Mesenteric fat pad (tissue), 1 donor: Measurements from ENCODE around the gene CORO2A. TPM values are rescaled to one million over a fixed set of nuclear protein-coding genes. Genes with fewer than 3 reads are reported as not detected.
"Not testable (repeated sequence)": the region's sequence is repeated elsewhere in the genome, so short reads cannot be mapped to it uniquely, and the experiment has no call there.

Experiments
- DNase-seq: peaks from one replicate; pipeline ENCODE4 v3.0.0-alpha.2; 2020; ENCODE audit warnings: low spot score
- total RNA-seq: library from RNA; stranded (reverse); fragmentation: NEBNext Ultra II Directional; extraction: Animal tissue kit (Norgen Biotek cat#: 25700); gene quantifications from one replicate; pipeline ENCODE4 v1.2.1, GENCODE V29; 2021
- donor health status: DM: yes; HTN: yes; CAD: no.

CORO2A gene
- total RNA-seq, 1 donor from 2014 or later: 2.5 TPM

DNA sequence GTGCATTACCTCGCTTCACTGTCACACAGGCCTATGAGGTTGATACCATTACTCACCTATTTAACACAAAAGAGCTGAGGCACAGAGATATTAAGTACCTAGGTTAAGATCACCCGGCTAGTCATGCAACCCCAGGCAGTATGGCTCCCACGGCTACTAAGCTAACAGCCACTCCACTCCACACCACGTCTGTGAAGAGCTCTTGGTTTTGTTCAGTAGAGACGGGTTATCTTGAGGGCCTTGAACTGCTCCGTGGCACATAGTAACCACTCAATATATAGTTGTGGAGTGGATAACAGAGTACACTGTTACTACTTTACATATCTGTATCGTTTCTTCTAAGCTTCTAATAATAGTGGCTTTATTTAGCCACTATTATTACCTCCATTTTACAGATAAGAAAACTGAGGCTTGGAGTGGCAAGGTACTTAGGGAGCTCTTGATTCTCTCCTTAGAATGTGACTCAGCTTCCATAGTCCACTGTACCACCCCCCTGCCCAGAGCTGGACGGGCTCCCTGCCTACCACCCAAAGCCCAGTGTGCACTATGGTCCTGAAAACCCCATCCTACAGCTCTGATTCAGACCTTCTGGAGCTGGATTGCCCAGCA, 1.0 kb upstream of the CORO2A start:
- no peak for DNase-seq

DNA sequence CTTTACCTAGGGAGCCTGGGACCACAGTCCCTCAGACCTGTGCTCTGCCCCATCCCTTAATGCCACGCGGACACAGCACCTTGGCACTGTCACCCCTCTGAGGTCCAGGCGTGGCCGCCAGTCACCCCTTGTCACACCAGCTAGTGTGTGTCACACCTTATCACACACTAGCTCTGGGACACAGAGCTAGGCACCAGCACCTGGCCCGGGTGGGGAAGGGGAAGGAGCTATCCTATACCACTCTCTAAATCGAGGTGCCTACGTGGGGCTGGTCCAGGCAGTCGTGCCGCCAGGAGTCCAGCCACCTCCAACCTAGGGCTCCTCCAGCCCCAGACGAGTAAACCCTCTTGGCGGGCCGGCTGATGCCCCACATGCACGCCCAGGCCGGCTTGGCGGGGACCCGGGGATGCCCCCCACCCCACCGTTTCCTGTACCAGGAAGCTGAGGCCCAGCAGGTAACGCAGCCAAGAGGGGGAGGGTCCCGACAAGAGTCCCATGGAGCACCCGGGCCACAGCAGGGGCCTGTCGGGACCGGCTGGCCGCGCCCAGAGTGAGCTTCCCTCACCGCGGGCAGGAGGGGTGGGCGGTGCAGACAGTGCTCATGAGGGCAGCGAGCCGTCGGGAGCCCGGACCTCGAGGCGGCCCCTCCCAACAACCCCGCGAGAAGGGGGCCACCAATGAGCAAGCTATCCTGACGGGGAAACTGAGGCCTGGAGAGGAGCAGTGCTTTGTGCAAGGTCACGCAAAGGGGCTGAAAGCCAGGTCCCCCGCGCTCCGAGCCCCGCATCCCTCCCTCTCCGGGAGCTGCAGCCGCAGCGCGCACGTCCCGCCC, 550 bp downstream of the CORO2A start:
- no peak for DNase-seq

DNA sequence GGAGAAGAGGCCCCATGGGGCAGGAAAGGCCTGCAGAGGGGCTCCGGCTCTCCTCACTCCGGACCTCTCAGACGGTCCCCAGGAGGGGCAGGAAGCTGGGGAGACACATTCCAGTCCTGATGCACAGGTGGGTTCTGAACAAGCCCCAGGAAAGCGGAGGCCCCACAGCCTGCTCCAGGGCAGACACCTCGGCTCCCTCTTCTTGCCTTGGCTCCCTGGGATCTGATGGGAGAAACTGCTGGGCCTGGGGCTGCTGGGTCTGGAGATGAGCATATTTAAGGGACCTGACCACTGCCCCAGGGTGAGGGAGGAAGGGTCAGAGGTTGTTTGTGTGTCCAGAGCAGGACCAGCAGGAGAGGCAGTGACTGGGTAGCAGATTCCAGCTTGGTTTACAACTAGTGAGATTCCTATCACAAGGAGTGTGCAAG, 1.2 kb downstream of the CORO2A start:
- DNase-seq: no peak

DNA sequence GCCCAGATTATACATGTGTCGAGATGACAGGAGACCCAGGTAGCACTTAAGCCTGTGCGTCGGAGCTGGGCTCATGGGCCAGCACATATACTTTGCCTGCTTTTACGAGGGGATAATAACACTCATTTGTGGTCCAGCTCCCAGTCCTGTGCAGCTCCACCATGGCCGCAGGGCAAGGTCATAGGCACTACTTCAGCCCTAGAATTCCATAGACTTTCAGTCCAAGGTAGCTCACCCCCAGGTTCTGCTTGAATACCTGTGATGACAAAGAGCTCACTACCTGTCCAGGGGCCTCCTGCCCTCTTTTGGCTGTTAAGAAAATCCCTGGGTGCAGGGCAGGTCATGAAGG, 1.7 kb downstream of the CORO2A start:
- no peak for DNase-seq

DNA sequence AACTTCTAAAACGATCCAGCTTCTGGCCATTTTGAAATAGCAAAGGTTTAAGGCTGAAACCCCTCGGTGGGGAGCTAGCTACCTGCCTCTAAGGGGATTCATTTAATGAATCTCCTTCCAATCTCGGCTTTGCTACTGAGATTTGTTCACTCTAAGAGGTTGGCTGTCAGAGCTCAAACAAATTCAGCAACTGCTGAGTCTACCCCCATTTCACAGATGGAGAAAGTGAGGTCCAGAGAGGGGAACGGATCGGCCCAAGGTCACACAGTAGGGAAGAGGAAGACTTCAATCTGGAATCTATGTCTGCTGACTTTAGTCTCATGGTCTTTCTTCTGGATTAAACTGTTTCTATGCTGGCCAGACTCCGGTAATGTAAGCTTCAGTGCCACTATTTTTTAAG, 3.0 kb downstream of the CORO2A start:
- DNase-seq: no peak

DNA sequence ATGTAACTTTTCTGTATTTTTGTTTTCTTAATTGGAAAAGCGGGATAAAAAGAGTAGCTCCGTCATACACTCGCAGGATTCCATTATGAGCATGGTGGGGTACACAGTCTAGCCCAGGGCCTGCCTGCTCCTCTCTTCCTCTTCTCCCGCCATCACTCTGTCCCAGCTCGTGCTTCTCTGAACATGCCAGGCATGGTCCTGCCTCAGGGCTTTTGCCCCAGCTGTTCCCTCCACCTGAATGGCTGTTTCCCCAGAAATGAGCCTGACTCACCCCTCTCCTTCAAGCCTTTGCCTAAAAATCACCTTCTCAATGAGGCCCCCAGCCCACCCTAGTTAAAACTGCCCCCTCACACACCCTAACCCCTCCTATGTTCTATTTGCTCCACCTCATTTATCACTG, 4.5 kb downstream of the CORO2A start:
- no peak for DNase-seq

DNA sequence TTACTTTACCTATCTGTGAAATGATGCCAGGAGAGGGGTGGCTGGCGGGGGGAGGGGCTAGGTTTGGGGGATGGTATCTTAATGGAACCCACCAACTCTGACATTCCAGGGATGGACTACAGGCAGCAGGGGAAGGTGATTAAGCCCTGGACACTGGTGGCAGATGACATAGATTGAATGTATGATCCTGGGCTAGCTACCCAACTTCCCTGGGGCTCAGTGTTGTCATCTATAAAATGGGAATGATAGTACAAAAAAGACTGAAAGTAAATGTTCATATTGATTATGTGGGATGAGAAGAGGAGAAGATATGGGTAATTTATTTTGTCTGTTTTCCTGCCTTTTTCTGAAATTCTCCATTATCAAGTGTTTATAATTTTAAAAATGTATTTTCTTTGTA, 6.2 kb downstream of the CORO2A start:
- DNase-seq: no peak

DNA sequence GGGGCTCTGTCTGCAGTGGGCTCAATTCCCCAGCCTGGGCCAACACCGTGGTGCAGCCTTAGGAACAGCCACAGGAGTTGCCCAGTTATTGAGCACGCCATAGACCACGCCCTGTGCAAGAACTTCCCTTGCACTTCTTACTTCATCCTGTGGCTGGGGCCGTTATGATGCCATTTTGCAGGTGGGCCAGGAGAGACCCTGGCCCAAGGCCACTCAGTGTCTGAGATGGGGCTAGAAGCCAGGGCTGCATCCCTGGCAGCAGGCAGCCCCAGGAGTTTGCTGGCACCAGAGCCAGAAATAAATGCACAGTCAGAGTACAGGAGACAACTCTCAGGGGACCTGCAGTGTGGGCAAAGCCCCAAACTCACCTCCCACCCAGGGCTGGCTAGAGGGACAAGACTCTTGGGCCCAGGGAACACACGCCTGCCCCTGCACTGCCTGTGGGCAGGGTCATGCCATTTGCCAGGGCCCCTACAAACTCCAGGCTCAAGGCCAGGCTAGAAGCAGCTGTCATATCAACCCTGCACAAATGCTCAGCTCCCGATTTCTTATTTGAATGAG, 6.7 kb downstream of the CORO2A start:
- no peak for DNase-seq

DNA sequence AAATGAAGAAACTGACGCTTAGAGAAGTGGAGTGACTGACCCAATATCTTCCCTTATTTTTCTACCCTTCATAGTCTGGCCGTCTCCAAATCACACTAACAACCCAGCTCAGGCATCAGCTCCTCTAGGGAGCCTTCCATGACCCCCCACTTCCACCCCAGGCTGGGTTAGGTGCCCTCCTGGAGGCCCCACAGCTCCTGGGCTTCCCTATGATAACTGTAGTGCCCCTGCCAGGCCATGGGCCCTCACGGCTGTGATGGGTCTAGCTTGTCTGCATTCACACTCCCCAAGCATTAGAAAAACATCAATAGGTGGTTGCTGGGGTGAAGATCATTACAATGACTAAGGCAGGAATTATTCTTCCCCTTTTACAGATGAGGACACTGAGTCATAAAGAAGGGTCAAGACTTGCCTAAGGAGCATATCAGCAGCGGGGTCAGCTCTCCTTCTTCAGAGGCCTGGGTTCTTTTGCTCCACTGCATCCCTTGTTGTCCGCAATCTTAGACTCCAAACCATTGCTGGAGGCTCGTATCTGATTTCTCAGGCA, 7.3 kb downstream of the CORO2A start:
- DNase-seq: no peak

DNA sequence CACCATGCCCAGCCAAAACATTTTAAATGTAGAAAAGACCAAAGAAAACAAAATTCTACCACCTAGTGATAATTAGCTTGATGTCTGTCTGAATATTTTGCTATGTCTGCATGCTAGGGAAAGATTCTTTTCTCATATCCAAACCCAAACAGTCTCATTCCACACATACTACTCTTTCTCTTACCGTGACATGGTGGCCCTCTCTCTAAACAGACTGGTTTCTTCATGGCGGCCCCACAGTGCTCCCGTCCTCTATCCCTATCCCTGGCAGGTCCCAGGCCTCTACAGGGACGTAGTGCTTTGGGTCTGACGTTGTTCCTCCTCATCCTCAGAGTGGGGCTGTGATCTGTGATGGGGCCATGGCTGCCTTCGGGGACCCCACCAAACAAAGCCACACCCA, 8.1 kb downstream of the CORO2A start:
- DNase-seq: no peak

DNA sequence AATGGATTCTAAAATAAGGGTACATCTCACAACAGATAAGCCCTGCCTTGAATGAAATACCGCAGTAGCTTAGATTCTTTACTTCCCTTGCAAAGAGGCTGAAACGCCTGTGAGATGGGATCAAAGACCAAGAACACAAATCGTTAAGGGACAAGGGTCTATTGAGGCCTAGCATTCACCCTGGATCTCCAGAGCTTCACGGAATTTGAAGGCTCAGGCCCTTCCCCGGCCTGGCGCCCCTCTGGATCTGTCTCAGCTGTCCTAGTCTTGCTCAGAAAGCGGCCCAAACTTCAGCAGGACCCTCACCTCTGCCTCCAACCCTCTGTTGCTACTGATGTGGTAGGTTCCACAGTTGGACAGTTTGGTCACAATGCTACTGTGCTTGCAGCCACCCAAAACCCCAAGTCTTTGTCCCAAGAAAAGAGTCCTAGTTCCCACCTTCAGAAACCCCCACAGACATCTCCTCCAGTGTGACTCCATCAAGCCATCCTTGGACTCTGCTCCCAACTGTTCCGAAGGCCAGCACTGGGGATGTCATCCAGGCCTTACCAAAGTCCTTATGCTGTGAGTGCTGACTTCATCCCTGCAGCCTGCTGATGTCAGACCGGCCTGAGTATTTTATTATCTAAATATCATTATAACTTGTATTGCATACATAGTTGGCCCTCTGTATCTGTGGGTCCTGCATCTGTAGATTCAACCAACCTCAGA, 9.4 kb downstream of the CORO2A start:
- no peak for DNase-seq

DNA sequence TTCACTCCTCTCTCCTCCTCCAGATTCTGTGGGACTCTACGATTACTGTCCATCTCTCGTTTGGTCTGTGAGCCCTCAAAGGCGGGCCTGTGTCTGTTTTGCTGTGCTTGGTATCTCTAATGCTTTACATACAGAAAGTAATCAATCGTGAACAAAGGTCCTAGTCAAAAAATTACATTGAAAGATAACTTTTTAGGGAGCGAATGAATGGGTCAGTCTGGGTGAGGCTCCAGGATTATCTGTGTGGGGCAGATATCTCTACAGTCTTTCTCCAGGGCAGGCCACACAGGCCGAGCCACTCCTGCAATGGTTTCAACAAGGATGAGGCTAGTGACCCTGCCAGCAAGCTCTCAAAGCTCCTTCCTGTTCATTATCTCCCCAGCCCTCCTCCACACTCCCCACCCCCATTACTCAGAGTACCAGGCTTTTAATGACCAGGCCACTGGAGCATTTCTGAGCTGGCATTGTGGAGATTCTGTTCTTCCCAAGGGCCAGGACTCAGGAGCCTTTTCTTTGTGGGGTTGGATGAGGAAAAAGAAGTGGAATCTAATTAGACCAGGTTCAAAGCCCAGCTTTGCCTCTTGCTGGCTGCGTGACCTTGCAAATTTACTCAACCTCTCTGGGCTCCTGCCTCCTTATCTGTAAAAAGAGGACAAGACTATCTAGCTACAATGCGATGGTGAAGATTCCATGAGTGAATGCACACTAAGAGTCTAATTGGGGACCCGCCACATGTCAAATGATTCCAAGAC, 10.2 kb downstream of the CORO2A start:
- no peak for DNase-seq

DNA sequence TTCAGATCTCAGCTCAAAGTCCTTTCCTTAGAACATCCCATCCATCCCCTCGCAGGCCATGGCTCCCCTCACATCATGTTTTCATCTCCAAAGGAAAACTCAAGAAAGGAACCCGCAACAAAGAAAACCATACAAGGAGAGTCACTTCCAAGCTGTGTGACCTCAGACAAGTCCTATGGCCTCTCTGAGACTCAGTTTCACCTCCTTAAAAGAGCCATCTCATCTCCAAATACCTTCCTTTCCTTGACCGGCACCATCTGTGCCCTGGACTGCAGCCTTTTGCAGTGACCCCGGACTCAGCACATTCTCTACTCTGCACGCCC, 10.7 kb downstream of the CORO2A start:
- DNase-seq: no peak

DNA sequence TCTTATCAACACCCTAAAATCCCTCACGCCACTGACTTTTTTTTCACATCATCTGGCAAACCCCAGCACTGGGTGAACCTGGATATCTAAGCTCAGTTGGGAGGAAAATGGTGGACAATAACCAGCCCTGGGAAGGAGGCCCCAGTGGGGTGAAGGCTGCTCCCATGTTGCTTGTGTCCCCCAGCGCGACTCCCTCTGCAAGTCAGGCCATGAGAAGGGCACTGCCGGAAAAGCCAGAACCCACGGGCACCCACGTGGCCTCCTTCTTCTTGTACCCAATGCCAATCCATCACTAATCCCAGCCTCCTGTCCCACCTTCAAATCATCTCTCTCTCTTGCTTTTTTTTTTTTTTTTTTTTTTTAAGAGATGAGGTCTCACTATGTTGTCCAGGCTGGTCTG, 11.4 kb downstream of the CORO2A start:
- no peak for DNase-seq

DNA sequence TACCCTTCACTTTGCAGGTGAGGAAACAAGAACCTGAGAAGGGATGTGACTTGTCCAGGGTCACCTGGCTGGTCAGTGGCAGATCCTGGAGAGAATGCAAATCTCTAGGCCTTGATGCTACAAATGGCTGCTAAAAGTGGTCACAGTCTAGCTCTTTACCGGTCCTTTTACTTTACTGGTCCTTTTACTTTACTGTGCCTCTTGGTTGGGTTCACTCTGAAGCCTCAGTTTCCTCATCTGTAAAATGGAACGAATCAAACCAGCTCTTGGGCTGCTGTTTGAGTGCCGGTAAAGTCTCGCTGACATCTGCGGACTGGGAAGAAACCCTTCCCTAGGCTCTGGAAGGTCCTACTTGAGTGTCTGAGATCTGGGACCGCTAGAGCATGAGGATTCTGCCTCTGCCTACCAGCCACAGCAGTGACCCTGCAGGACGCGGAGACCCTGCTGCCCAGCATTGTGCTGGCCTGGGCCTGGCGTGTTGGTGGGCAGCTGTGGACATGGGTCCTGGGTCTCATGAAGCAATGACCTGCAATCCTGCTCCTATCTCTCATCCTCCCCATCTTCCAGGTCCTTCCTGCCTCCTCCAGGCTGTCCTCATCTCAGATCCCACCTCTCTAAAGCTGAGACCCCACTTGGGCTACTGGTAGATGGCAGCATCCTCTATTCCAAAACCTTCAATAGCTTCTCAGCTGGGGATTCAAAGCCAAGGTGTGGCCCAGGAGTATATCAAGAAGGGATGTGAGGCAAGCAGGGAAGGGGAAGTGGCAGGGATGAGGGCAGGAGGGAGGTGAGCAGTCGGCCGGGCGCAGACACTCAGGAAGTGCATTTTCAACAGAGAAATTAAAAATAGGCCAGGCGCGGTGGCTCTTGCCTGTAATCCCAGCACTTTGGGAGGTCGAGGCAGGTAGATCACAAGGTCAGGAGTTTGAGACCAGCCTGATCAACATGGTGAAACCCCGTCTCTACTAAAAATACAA, 13.3 kb downstream of the CORO2A start:
- DNase-seq: no peak

DNA sequence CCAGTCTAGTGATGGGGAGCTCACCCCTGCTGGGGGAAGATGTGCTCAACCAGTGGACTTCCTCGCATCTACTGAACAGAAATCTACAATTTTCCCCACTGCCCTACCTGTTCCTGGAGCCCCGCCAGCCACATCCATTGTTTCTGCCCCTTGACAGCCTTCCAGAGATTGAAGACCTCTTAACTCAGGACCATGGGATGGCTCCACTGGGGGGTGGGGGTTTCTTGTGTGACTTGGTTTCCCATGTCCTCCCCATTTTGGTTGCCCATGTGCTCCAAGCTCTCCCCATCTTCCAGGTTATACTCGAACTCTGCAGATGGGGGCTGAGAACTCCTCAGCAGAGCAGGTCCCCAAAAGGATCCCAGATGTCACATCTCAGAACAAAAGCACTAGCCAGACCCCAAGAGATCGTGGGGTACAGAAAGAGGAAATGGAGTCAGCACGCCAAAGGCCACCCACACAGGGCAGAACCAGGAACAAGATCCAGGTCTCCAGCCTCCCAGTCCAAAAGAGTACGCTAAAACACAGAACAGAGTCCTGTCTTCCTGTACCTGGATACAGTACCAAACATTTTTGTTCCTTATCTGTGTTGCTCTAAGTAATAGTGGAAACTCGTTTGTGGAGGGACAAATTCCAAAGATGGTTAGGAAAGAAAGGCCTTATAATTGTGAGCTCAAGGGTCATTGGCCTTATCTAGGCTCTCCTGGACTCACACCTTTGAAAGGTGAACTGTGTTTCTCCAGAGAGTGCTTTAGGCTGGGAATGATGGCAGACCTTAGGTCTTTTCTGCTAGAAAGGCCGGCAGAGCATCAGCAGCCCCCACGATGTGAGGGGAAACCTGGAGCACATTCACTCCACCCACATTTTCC, 15.8 kb downstream of the CORO2A start:
- DNase-seq: no peak

DNA sequence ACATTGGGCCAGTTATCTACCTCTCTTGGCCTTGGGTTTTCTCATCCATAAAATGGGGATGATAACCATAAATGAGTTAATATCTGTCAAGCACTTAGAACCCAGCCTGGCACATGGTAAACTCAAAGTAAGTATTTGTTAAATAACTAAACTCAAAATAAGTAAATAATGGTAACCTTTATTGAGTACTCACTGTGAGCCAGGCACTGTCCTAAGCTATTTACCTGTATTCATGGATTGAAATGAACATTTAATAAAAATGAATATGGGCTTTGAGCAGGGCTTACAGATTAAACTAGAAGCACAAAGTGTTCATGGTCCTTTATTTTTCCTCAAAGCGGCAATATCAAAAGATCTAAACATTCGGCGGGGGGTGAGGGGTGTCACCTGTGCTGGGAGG, 16.7 kb downstream of the CORO2A start:
- DNase-seq: no peak

DNA sequence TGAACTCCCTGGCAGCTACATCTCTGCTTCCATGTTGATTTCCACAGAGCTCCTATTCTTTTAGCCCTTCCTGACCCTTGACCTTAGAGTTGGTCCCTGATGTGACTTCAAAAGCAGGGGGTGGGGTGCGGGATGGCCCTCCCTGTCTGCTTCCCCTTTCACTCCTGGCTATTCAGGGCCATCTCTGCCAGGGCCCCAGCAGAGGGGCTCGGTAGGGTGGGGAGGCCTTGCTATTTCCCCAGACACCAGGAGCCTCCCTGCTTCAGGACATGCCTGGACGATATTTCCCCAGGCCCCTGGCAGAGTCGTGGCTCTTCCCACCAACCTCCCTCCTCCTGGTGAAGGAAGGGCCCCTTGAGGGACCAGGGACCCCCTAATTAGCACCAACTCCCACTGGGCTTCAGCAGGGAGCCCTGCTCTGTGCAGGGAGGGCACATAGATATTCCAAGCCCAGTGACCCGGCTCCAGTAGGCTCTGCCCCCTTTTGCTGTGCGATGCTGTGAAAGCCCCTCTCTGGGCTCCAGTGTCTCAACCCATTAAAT, 17.3 kb downstream of the CORO2A start:
- DNase-seq: no peak

DNA sequence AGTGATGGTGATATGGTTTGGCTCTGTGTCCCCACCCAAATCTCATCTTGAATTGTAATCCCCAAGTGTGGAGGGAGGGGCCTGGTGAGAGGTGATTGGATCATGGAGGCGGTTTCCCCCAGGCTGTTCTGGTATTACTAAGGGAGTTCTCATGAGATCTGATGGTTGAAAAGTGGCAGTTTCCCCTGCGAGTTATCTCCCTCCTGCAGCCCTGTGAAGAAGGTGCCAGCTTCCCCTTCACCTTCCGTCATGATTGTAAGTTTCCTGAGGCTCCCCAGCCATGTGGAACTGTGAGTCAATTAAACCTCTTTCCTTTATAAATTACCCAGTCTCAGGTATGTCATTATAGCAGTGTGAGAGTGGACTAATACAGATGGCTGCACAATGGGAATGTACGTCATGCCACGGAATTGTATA, 17.9 kb downstream of the CORO2A start:
- not testable (repeated sequence) for DNase-seq
